Astrocyte of the hippocampus (primary cell): Measurements from ENCODE around the gene PKIB.
"Not testable (repeated sequence)": the region's sequence is repeated elsewhere in the genome, so short reads cannot be mapped to it uniquely, and the experiment has no call there.

Source experiments
- DNase-seq: peaks from one replicate; pipeline ENCODE4 v3.0.0; 2011; ENCODE audit warnings: low read depth, low spot score

PKIB gene

GRCh38 chr6:122609881-122610689 is at the start of gene PKIB:
TSS of gene PKIB (plus strand) at chr6:122610405. CDS start at chr6:122717795, 107,390 bp downstream.
- peak; percentile 95 for DNase-seq

GRCh38 chr6:122563364-122564052 is 46.7 kb upstream of the PKIB start:
- no peak for DNase-seq

GRCh38 chr6:122564230-122564629 is 46.0 kb upstream of the PKIB start:
- no peak for DNase-seq

- DNase-seq, result no peak
These were observed 44.5 kb upstream of the PKIB start for GRCh38 chr6:122565708-122566107.

- no peak for DNase-seq
These were observed 43.2 kb upstream of the PKIB start for GRCh38 chr6:122567034-122567433.

- no peak for DNase-seq
These were observed 41.9 kb upstream of the PKIB start for GRCh38 chr6:122568350-122568749.

GRCh38 chr6:122568797-122569221 is 41.4 kb upstream of the PKIB start:
- no peak for DNase-seq

GRCh38 chr6:122569230-122569771 is 40.9 kb upstream of the PKIB start:
- DNase-seq, result no peak

GRCh38 chr6:122571888-122572287 is 38.3 kb upstream of the PKIB start:
- DNase-seq, result no peak

GRCh38 chr6:122576888-122577287 is 33.3 kb upstream of the PKIB start:
- no peak for DNase-seq

GRCh38 chr6:122578961-122579360 is 31.2 kb upstream of the PKIB start:
- no peak for DNase-seq

- peak; percentile 11 for DNase-seq
These were observed 29.5 kb upstream of the PKIB start for GRCh38 chr6:122580737-122581136.

- no peak for DNase-seq
These were observed 21.1 kb upstream of the PKIB start for GRCh38 chr6:122589115-122589514.

- not testable (repeated sequence) for DNase-seq
These were observed 11.9 kb upstream of the PKIB start for GRCh38 chr6:122598295-122598694.

- no peak for DNase-seq
These were observed 5.5 kb upstream of the PKIB start for GRCh38 chr6:122604676-122605075.

- peak; percentile 74 for DNase-seq
These were observed 668 bp downstream of the PKIB start for GRCh38 chr6:122610690-122611455.

- DNase-seq, result no peak
These were observed 2.6 kb downstream of the PKIB start for GRCh38 chr6:122612838-122613237.

- no peak for DNase-seq
These were observed 4.1 kb downstream of the PKIB start for GRCh38 chr6:122614303-122614702.

GRCh38 chr6:122615409-122615808 is 5.2 kb downstream of the PKIB start:
- no peak for DNase-seq

GRCh38 chr6:122616877-122617276 is 6.7 kb downstream of the PKIB start:
- no peak for DNase-seq

- no peak for DNase-seq
These were observed 9.1 kb downstream of the PKIB start for GRCh38 chr6:122619309-122619708.

GRCh38 chr6:122620428-122620827 is 10.2 kb downstream of the PKIB start:
- no peak for DNase-seq
